Nucleus accumbens (tissue), 56 donors: Measurements from ENCODE around the gene AP4M1.

Experiments
- DNase-seq, 56 donors: peaks; one replicate each; lab custom pipeline; 2025; lab: John Stamatoyannopoulos, UW

Gene AP4M1

GRCh38 chr7:100155553-100156317 lies 54.3 kb downstream of the AP4M1 start:
- no peak for DNase-seq

- no peak for DNase-seq
Observed at GRCh38 chr7:100156331-100157068, 55.1 kb downstream of the AP4M1 start.

- DNase-seq: no peak
Observed at GRCh38 chr7:100157069-100157333, 55.6 kb downstream of the AP4M1 start.

- no peak for DNase-seq
Observed at GRCh38 chr7:100157334-100158228, 56.1 kb downstream of the AP4M1 start.
